GM12873 (cell line): Measurements from ENCODE around the gene FAM222B.

Experiments
- CTCF ChIP-seq: IDR thresholded peaks from 2 replicates; pipeline ENCODE4 v1.5.1; 2012; ENCODE audit warnings: low read depth, mild to moderate bottlenecking, moderate library complexity, low read length, control low read depth; ENCODE audit not compliant: insufficient read depth; ENCODE audit errors: missing control alignments

Gene FAM222B

GRCh38 chr17:28865946-28866752, 23.6 kb upstream of the FAM222B start:
- TF ChIP-seq CTCF, result no peak

GRCh38 chr17:28864991-28865849, 22.6 kb upstream of the FAM222B start:
- TF ChIP-seq CTCF, result no peak

GRCh38 chr17:28863953-28864352, 21.4 kb upstream of the FAM222B start:
- no peak for TF ChIP-seq CTCF

GRCh38 chr17:28862561-28862960, 20.0 kb upstream of the FAM222B start:
- TF ChIP-seq CTCF, result no peak

- no peak for TF ChIP-seq CTCF
Observed at GRCh38 chr17:28861393-28862203, 19.0 kb upstream of the FAM222B start.

GRCh38 chr17:28860363-28860808, 17.8 kb upstream of the FAM222B start:
- no peak for TF ChIP-seq CTCF
